Middle frontal gyrus (tissue), 1 donor: ENCODE data around the gene C16orf54.
"Not testable (repeated sequence)": the region's sequence is repeated elsewhere in the genome, so short reads cannot be mapped to it uniquely, and the experiment has no call there.

Experiments
- DNase-seq: peaks from one replicate; pipeline ENCODE4 v3.0.0-alpha.2; 2015; ENCODE audit warnings: low spot score; ENCODE audit errors: extremely low spot score

C16orf54 gene

DNA sequence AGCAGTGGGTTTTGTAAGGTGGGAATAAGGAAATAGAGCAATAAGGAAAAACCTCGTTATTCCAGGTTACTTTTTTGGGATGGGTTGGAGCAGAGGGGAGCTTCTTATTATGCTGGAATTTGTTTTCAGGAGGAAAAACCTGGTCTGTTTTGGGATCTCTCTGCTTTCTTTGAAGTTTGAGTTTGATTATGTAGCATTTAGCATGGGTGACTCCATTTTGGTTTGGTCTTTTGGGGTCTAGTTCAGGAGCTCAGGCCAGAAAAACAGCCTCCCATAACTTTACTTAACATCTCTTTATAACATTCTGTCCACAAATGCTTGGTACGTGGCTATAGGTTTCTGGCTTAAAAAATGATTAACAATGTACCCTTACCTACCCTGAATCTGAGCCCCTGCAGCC is 23.7 kb upstream of the C16orf54 start:
- DNase-seq = no peak

GRCh38 chr16:29767062-29767461 is 21.3 kb upstream of the C16orf54 start:
- no peak for DNase-seq

DNA sequence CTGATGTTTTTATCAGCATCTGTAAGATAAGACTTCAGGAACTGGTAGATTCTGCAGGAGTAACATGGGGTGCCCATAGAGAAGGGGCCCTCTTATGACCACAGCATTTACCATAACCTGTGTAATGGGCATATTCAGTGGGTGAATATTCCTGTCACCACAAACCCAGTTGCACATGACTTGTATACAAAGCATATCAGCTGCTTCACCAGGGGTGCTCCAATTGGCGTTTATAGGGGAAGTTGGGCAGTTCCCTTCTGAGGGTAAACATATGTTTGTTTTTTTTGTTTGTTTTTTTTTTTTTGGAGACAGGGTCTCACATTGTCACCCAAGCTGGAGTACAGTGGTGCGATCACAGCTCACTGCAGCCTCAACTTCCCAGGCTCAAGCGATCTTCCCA is 20.8 kb upstream of the C16orf54 start:
- no peak for DNase-seq

DNA sequence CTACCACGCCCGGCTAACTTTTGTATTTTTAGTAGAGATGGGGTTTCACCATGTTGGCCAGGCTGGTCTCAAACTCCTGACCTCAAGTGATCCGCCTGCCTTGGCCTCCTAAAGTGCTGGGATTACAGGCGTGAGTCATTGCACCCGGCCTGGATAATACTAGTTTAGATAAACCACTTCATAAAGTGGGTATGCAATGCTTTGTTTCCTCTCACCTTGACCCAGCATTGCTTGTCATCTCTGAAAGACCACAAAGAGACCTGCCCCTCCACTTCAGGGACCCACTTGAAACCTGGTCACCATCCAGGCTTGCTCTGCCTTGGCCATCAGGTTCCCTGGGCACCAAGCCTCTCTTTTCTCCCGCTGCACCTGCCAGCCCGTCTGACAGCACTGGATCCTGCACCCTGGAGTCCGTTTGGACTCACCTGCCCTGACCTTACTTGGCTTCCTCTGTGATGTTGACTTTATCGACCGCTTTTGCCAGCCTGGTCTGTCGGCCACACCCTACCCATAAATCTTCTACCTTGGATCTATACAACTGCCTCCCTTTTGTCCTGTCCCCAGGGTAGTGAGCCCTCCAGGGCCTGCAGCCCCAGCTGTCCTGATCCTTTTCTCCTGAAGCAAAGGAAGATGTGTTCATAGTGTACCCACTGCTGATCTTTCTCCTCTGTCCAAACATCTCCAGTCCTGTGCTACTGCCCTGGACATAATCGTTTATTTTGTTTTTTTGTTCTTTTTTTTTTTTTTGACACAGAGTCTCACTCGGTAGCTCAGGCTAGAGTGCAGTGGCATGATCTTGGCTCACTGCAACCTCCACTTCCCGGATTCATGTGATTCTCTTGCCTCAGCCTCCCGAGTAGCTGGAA is 19.6 kb upstream of the C16orf54 start:
- DNase-seq = no peak

GRCh38 chr16:29763326-29763725 is 17.5 kb upstream of the C16orf54 start:
- DNase-seq = peak; percentile 24

GRCh38 chr16:29761882-29762281 is 16.1 kb upstream of the C16orf54 start:
- DNase-seq = no peak

DNA sequence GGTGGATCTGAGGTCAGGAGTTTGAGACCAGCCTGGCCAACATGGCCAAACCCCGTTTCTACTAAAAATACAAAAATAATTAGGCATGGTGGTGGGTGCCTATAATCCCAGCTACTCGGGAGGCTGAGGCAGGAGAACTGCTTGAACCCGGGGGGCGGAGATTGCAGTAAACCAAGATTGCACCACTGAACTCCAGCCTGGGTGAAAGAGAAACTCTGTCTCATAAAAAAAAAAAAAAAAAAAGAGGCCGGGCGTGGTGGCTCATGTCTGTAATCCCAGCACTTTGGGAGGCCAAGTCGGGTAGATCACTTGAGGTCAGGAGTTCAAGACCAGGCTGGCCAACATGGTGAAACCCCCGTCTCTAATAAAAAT is 15.5 kb upstream of the C16orf54 start:
- not testable (repeated sequence) for DNase-seq

DNA sequence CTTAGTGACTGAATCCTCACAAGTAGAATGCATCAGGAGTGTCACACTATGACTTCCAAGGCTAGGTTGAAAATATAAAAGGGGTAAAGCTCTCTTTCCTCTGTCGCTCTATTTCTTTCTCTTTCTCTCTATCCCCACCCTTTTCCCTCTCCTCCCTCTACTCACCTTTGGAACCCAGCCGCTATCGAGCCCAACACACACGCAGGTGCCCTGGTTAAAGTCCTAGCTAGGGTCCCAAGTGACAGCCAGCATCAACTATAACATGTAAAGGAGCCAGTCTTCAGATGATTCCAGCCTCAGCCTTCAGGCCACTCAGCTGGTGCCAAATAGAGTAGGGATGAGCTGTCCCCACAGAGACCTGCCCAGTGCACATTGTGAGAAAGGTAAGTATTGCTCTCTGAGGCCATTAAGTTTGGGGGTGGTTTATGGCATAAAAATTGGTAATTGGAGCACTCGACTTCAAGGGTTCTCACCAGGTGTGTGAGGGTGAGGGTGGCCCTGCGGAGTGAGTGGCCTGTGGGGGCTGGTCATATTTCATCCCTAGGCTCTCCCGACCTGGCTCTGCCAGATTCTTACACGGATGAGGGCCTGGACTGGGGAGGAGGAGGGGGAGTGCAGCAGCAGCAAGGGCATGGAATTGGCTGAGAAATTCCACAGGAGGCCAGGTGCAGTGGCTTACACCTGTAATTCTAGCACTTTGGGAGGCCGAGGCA is 14.9 kb upstream of the C16orf54 start:
- DNase-seq = no peak

GRCh38 chr16:29757950-29758466 is 12.2 kb upstream of the C16orf54 start:
- no peak for DNase-seq

DNA sequence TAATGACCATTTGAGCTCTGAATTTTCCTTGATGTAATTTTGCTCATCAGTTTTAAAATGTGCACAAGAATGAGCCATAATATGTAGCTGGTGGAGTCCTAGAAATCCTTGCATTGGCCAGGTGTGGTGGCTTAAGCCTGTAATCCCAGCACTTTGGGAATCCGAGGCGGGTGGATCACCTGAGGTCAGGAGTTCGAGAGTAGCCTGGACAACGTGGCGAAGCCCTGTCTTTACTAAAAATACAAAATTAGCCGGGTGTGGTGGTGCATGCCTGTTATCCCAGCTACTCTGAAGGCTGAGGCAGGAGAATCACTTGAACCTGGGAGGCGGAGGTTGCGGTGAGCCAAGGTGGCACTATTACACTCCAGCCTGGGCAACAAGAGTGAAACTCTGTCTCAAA is 11.3 kb upstream of the C16orf54 start:
- DNase-seq = not testable (repeated sequence)

DNA sequence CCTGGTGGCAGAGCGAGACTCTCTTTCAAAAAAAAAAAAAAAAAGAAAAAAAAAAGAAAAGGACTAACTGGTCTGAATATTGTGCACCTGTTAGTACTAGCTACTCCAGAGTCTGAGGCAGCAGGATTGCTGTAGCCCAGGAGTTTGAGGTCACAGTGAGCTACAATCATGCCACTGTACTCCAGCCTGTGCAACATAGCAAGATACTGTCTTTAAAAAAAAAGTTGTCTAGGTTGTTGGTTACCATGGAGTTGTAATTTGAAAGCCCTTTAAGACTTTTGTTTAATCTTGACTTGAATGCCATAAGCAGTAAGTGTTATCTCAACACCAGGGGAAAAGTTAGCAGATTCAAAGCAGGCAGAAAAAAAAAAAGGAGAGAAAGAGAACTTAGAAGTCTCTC is 10.9 kb upstream of the C16orf54 start:
- no peak for DNase-seq

- DNase-seq = no peak
Measured at GRCh38 chr16:29753516-29753915, 7.7 kb upstream of the C16orf54 start.

GRCh38 chr16:29748760-29749149 is 3.0 kb upstream of the C16orf54 start:
- not testable (repeated sequence) for DNase-seq

DNA sequence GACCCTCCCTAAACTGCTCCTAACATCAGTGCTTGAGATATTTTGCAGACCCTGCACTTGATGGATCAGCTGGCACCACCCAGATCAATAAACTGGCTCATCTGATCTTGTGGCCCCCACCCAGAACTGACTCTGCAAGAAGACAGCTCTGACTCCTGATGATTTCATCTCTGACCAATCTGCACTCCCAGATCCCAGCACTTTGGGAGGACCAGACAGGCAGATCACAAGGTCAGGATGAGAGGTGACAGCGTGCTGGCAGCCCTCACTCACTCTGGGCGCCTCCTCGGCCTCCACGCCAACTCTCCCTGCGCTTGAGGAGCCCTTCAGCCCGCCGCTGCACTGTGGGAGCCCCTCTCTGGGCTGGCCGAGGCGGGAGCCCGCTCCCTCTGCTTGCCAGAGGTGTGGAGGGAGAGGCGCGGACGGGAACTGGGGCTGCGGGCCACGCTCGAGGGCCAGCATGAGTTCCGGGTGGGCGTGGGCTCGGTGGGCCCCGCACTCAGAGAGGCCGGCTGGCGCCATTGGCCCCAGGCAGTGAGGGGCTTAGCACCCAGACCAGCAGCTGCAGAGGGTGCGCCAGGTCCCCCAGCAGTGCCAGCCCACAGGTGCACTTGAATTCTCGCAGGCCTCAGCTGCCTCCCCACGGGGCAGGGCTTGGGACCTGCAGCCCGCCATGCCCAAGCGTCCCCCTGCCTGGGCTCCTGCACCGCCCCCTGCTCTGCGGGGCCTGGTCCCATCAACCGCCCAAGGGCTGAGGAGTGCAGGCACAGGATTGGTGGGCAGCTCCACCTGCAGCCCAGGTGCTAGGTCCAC is 2.4 kb upstream of the C16orf54 start:
- no peak for DNase-seq

DNA sequence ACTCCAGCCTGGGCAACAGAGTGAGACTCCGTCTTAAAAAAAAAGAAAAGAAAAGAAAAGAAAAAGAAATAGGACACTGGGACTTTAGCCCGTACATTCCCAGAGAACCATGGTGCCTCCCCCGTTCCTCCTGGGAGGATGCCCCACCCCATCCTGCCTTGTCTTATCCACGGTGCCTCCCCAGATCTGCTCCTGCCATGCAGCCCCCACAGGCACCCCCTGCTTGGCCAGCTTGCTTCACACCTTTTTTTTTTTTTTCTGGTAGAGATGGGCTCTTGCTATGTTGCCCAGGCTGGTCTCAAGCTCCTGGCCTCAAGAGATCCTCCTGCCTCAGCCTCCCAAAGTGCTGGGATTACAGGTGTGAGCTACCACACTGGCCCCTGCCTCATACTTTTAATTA is 728 bp upstream of the C16orf54 start:
- DNase-seq = not testable (repeated sequence)

DNA sequence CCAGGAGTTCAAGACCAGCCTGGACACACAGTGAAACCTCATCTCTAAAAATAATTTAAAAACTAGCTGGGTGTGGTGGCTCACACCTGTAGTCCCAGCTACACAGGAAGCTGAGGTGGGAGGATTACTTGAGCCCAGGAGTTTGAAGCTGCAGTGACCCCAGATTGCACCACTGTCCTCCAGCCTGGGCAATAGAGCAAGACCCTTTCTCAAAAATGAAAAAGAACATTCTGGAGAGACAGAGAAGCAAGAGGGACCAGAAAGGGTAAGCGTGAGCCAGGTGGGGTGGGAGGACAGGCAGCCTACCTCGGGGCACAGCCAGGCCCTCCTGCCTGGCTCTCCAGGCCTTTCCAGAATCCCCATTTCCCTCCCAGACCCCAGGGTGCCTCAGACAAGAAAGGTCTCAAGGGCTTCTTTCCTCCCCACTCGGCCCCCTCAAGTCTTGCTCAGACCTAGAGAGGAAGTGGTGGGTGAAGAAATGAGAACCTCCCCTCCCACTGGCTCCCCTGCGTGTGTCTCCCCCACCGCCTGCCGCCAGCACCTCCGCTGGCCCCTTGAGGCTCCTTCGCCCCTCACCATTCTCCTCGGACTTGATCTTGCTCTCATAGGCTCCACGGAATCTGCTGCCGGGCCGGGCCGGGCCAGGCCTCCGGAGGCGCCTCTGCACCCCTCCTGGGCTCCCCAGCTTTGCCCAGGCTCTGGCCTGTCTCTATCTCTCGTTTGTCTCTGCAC is 503 bp downstream of the C16orf54 start:
- DNase-seq = no peak

GRCh38 chr16:29744541-29745101 is 1.2 kb downstream of the C16orf54 start:
- DNase-seq = no peak

DNA sequence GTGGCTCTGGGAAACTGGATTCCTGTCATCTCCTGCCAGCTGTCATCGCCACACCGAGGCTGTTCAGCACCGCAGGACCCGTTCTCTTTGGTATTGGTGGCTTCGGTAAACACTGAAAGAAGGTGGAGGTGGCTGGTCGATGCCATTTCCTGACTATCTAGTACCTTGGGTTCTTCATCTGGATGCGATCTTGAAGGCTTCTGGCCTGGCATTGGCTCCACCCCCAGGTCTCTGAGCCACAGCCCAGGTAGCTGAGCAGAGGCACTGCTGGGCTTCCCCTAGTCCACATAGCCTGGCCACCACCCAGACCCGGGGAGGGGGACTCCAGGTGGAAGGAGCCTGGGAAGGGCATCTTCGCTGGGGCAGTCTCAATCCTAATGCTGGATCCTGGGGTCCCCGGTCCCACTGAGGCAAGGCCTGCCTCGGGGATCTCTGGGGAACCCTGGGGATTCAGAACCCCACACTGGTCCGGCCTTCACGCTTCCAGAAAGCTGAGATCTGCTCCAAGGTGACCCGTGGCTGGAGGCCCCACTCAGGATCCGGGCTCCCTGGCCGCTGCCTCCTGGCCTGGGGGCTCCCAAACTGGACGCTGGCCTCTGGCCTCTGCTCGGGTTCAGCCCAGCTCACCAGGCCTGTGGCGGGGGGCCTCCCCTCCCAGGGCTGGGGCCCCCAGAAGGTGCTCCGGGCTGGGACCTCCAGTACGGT is 1.8 kb downstream of the C16orf54 start:
- DNase-seq = no peak

- no peak for DNase-seq
Measured at GRCh38 chr16:29743475-29743826, 2.3 kb downstream of the C16orf54 start.

DNA sequence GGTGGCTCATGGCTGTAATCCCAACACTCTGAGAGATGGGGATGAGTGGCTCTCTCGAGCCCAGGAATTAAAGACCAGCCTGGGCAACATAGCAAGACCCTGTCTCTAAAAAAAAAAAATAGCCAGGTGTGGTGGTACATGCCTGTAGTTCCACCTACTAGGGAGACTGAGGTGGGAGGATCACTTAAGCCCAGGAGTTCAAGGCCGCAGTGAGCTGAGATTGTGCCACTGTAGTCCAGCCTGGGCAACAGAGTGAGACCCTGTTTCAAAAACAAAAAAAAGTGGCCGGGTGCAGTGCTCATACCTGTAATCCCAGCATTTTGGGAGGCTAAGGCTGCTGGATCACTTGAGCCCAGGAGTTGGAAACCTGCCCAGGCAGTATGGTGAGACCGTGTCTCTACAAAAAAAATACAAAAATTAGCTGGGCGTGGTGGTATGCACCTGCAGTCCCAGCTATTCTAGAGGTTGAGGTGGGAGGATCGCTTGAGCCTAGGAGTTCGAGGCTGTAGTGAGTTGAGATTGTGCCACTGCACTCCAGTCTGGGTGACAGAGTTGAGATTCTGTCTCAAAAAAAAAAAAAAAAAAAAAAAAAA is 3.0 kb downstream of the C16orf54 start:
- no peak for DNase-seq
